HG03457 (cell line): ENCODE data around the gene NELL2.

Source experiments
- ATAC-seq: cut with Tn5 transposase; IDR thresholded peaks from one replicate; pipeline ENCODE4 v1.9.1; 2021; ENCODE audit warnings: moderate number of reproducible peaks; ENCODE audit not compliant: unreplicated experiment

NELL2 gene

GRCh38 chr12:44550377-44550776 is 325.7 kb downstream of the NELL2 start:
- ATAC-seq, result no peak

- ATAC-seq, result no peak
These were observed 330.1 kb downstream of the NELL2 start for GRCh38 chr12:44546060-44546459.

DNA sequence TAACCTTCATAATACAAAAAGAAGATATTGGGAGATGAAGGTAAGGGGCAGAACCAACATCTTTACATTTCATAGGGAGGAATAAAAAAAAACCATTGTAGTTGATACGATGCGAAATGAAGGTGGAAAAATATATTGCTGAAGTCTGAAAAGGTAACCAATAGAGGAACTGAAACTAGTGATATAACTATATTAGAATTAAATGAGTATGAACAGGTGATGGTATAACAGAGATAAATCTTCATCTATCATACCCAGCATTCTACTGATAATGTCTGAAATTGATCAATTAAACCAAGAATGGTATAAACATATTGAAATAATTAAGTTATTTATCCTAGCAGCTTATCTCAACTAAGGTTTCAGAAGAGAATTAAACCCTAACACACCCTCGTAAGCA is 332.1 kb downstream of the NELL2 start:
- ATAC-seq, result no peak

DNA sequence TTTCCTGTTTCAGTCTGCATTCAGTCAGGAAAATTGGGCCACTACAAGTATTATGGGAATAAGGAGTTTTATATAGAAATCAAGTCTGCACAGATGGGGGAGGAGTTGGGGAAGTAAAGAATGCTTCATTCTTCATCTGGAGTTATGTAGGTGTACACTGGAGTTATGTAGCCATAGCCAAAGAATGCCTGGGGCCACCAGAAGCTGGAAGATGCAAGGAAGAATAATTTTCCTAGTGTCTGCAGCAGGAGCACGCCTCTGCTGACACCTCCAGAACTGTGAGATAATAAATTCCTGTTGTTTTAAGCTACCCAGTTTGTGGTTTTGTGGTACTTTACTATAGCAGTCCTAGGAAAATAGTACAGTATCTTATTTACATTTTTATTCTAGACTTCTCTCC is 333.4 kb downstream of the NELL2 start:
- ATAC-seq, result no peak

GRCh38 chr12:44537354-44537753 is 338.8 kb downstream of the NELL2 start:
- ATAC-seq, result no peak

GRCh38 chr12:44532940-44533339 is 343.2 kb downstream of the NELL2 start:
- ATAC-seq, result no peak

GRCh38 chr12:44531320-44531971 is 344.7 kb downstream of the NELL2 start:
- ATAC-seq, result no peak

DNA sequence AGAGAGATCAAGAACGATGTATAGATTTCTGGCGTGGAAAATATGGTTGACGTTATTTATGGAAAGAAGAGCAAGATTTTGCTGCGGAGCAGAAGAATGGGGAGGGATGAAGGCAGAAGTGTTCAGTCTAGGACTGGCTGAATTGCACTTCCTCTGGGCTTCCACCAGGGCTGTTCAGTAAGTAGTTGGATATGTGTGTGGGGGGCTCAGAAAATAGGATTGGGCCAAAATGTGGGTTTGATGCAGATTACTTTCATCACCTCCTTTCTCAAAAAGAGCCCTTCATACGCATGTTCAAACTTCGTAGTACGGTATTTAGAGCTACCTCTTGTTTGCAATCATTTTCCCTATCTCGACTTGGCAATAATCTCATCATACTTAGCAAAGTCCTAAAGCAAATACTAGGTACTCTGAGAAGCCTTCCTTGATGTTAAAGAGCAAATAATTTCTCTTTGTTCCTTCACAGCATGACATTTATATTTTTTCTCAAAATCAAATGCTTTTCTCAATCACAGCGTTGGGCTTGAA is 349.4 kb downstream of the NELL2 start:
- ATAC-seq, result no peak

GRCh38 chr12:44525806-44526654 is 350.1 kb downstream of the NELL2 start:
- ATAC-seq, result no peak

- ATAC-seq, result no peak
These were observed 352.3 kb downstream of the NELL2 start for GRCh38 chr12:44523828-44524227.

DNA sequence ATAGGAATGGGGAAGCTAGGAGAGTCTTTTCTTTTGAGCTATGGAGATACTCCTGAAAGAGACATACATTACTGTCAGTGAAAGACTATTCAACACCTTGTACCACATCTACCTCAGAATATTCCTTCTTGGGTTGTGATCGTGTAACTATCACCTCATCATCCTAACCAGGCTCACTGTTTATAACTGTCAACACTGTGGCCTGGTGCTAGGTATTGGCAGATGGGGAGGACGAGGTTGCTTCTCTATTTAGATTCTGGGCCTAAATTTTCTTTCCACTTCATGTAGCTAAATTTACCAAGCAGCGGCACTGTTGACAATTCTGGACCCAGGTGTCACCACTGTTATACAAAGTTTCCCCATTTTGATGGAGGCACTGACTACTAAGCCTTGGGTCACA is 354.4 kb downstream of the NELL2 start:
- no peak for ATAC-seq

DNA sequence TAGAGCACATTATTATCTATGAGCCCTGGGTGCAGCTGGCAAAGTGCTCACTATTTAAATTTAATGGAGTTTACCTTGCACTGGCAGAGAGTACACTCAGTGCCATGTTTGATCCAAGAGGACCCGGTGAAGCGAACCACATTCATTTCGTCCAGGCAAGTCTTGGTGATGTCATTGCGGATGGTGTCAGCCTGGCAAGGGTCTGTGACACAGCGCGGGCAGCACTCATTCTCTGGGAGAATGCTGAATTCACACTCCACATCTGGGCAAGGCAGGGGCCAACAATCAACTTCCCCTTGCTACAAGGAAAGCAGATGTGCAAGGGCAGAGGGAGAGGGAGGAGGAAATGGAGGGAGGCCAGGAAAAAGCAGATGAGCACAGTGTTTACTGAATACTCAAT is 356.2 kb downstream of the NELL2 start:
- no peak for ATAC-seq

- ATAC-seq, result no peak
These were observed 364.8 kb downstream of the NELL2 start for GRCh38 chr12:44511289-44511688.

- ATAC-seq, result no peak
These were observed 365.6 kb downstream of the NELL2 start for GRCh38 chr12:44510510-44510909.

GRCh38 chr12:44510076-44510475 is 366.0 kb downstream of the NELL2 start:
- ATAC-seq, result no peak

DNA sequence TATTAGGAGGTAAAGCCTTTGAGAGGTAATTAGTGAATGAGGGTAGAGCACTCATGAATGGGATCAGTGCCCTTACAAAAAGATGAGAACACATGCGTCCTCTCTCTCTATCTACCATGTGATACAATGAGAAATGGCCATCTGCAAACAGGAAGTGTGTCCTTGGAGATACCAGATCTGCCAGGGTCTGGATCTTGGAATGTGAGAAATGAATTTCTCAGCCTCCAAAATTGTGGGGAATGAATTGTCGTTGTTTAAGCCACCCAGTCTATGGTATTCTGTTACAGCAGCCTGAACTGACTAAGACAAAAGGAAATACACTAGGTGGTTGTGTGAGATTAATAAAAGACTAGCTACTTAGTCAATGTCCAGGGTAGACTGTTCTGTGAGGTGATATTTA is 366.6 kb downstream of the NELL2 start:
- no peak for ATAC-seq

GRCh38 chr12:44507461-44507860 is 368.7 kb downstream of the NELL2 start:
- ATAC-seq, result no peak

- no peak for ATAC-seq
These were observed 371.3 kb downstream of the NELL2 start for GRCh38 chr12:44504799-44505198.

DNA sequence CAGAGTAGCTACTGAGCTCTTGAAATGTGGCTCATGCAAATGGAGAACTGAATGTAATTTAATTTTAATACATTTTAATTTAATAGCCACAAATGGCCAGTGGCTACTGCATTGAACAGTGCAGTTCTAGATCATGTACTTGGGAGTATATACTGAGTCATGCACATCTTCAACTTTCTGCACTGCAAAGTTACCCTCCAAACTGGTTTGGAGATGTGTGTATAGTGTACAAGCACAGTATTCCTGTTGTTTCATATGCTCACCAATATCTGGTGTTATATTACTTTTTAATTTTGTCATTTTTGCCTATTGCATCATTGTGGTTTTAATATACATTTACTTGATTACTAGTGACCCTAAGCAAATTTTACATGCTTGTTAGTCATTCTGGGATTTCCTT is 372.8 kb downstream of the NELL2 start:
- ATAC-seq, result no peak

DNA sequence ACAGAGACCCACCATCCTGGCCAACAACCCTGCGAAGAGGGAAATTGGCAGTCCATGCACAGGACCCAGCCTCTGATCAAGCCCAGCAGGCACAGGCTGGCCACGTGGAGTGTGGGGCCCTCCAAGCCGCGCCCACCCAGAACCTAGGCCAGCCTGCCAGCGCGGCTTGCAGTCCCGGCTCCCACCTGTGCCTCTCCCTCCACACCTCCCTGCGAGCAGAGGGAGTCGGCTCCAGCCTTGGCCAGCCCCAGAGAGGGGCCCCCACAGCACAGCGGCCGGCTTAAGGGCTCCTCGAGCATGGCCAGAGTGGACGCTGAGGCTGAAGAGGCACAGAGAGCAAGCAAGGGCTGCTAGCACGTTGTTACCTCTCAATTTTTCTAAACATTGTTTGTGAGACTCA is 373.4 kb downstream of the NELL2 start:
- no peak for ATAC-seq

DNA sequence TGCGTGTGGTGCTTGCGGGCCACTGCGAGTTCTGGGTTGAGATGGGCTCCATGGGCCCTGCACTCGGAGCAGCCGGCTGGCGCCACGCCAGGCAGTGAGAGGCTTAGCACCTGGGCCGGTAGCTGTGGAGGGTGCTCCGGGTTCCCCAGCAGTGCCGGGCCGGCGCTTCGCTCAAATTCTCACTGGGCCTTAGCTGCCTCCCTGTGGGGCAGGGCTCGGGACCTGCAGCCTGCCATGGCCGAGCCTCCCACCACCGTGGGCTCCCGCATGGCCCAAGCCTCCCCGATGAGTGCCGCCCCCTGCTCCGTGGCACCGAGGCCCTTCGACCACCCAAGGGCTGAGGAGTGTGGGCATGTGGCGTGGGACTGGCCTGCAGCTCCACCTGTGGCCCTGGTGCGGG is 375.7 kb downstream of the NELL2 start:
- ATAC-seq, result no peak

DNA sequence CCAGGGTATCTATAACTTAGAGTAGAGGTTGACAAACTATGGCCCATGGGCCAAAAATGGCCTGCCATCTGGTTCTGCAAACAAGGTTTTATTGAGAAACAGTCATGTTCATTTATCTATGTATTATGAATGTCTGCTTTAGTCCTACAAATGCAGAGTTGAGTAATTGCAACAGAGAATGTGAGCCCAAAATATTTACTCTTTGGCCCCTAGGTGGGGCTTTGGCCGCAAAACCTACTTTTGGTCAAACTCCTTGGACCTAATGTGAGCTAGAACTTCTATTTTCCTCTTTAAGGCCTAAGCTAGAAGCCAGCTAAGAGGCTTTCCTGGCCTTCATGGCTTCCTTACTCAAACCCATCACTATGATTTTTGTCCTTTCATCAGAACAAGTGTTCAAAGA is 379.1 kb downstream of the NELL2 start:
- no peak for ATAC-seq
